T-helper 9 cell (primary cell): ENCODE measurements around the gene FAM83D.

Source experiments
- DNase-seq: peaks from one replicate; pipeline ENCODE4 v3.0.0-alpha.2; 2020

Gene FAM83D

GRCh38 chr20:38895098-38895949 lies 30.9 kb upstream of the FAM83D start:
- DNase-seq: no peak

DNA sequence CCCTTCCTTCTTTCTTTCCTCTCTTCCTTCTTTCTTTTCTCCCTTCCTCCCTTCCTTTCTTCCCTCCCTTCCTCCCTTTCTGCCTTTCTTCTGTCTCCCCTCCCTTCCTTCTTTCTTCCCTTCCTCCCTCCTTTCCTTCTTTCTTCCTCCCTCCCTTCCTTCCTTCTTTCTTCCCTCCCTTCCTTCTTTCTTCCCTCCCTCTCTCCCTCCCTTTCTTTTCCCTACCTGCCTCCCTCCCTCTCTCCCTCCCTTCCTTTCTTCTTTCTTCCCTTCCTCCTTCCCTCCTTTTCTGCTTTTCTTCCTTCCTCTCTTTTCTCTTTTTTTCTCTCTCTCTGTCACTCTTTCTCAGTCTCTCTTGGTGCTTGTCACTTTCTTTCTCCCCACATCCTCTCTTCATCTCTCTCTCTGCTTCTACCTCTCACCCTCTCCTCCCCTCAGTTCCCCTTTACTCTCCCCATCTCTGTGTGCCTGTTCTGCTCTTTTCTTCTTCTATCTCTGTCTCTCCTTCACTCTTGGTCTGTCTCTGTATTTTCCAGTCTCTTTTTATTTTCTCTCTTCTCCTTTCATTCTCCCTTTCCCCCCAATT lies 30.1 kb upstream of the FAM83D start:
- no peak for DNase-seq

GRCh38 chr20:38897267-38897666 lies 28.9 kb upstream of the FAM83D start:
- DNase-seq: no peak

GRCh38 chr20:38900606-38901005 lies 25.6 kb upstream of the FAM83D start:
- no peak for DNase-seq

GRCh38 chr20:38902601-38903000 lies 23.6 kb upstream of the FAM83D start:
- DNase-seq: no peak

GRCh38 chr20:38903335-38903734 lies 22.9 kb upstream of the FAM83D start:
- no peak for DNase-seq

- no peak for DNase-seq
These were observed 20.8 kb upstream of the FAM83D start for GRCh38 chr20:38905375-38905774.

GRCh38 chr20:38907918-38908677 lies 18.1 kb upstream of the FAM83D start:
- no peak for DNase-seq

GRCh38 chr20:38915355-38915754 lies 10.9 kb upstream of the FAM83D start:
- no peak for DNase-seq

GRCh38 chr20:38917657-38918056 lies 8.6 kb upstream of the FAM83D start:
- DNase-seq: no peak

- DNase-seq: no peak
These were observed 8.0 kb upstream of the FAM83D start for GRCh38 chr20:38918172-38918571.

GRCh38 chr20:38919683-38920082 lies 6.5 kb upstream of the FAM83D start:
- DNase-seq: no peak

DNA sequence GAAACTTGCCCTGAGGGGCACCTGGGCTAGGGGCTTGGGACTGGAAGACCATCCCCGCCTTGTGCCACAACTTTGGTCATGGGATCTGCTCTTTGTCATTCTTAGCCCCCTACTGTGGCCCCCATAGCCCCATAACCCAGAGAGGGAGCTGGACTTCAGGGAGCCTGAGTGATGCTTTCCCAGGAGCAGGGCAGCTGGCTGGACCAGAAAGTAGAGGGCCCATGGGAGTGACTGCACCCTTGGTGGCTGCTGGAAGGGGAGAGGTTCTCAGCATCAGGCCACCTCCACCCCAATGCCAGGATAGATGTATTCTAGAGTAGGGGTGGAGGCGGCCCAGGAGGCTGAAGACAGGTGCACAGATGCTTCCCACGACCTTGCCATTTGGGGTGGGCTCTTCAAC lies 5.8 kb upstream of the FAM83D start:
- DNase-seq: no peak

DNA sequence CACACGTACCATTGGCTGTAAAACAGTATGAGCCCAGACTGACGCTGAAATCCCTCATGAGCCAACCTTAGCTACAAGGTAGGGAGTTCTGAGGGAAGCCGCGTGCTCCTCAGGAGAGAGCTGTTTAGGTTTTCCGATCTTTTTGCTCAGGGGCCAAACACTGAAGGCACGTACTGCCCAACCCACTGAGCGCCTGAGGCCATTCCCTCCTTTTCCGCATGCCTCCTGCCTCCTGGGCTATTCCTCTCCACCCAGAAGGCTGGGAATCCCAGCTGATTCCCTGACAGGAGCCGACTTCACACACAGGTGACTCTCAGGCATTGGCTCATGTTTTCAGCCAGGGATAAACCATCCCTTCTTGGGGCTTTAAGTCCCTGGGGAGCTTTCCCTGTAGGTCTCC lies 5.4 kb upstream of the FAM83D start:
- no peak for DNase-seq

- DNase-seq: no peak
These were observed 1.5 kb upstream of the FAM83D start for GRCh38 chr20:38924718-38925117.

- DNase-seq: no peak
These were observed 858 bp downstream of the FAM83D start for GRCh38 chr20:38926934-38927616.

DNA sequence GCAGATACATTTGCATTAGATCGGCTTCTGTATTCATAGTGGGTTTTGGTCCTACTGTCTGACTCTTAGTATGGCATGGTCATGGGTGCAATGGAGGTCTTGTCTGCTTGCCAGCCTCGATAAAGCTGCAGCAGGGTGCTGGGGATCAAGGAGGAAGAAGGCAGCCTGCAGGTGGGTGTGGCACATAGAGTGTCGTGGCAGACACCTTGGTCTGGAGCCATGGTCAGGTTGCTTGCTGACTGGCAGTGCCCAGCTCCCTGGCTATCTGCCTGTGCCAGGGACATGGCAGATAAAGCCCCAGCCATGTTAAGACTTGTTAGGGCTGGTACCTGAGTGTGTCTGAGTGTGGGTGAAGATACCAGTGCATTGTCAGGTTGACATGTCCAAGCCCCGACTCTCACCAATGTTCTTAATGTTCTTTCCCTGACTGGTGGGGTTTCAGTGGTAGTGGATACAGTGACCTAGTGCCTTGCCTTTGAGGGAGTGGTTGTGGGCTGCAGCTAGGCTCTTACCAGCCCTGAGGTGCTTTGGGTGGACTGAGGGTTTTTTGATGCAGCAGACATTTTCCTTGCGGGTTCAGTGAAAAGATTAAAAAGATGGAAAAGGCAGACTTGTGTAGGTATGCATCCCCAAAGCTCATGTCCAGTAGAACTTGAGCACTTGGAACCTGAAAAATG lies 1.8 kb downstream of the FAM83D start:
- no peak for DNase-seq

DNA sequence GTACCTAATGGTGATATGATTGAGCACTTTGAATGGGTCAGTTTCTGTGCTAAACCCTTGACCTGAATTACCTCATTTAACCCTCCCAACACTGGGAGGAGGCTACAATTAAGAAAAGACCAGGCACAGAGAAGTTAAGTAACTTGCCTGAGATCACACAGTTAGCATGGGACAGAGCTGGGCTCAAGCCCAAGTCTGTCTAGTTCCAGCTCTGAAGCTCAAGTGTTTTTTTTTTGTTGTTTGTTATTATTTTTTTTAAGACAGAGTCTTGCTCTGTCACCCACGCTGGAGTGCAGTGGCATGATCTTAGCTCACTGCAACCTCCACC lies 4.0 kb downstream of the FAM83D start:
- DNase-seq: no peak

DNA sequence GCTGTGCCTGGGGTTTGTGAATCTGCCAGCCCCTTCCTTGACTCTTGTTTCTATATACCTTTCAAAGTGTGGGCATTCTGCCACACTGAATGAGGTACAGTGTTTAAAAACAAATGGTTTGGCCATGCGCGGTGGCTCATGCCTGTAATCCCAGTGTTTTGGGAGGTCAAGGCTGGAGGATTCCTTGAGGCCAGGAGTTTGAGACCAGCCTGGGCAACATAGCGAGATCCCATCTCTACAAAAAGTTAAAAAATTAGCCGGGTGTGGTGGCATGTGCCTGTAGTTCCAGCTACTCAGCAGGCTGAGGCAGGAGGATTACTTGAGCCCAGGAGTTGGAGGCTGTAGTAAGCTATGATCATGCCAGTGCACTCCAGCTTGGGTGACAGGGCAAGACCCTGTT lies 5.8 kb downstream of the FAM83D start:
- no peak for DNase-seq

DNA sequence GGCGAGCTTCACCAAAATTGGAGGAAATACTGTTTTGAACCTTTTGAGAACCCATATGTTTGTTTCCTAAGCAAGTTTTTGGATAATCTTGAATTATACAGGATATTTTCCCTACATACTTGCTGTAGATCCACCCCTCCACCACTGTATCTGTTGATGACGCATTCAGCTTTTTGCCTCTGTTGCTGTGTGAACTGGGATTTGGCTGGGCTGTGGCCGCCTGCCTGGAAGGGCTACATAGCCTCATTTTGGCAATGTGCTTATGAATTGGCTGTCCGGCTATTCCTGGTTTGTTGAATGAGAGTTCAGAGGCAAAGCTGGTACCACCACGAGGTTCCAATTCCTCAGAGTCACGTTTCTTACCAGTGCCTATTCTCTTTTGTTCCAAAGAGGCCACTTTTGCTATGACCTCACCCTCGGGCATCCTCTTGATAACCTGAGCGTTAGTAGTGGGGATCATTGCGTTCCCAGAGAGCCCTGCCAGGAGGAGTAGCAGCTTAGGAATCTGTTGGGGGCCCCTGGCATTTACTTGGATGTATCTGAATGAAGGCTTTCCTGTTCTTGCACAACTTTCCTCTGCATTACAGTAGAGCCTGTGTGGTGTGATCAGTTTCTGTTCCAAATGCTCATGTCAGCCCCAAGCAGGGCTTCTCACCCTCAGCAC lies 6.4 kb downstream of the FAM83D start:
- DNase-seq: no peak

DNA sequence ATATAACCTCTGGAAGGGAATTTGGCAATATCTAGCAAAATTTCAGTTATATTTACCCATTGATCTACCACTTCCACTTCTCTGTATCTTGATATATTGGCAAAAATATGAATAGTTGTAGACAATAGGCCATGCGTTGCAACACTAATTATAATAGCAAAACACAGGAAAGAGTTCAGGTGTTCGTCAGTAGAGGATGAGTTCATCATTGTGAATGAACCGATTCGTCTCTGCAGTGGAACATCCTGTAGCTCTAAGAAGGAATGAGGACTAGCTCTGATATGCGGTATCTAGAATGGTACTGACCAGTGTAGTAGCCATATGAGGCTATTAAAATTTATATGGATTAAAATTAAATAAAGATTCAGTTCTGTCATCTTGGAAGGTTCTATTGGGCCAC lies 8.3 kb downstream of the FAM83D start:
- DNase-seq: no peak

DNA sequence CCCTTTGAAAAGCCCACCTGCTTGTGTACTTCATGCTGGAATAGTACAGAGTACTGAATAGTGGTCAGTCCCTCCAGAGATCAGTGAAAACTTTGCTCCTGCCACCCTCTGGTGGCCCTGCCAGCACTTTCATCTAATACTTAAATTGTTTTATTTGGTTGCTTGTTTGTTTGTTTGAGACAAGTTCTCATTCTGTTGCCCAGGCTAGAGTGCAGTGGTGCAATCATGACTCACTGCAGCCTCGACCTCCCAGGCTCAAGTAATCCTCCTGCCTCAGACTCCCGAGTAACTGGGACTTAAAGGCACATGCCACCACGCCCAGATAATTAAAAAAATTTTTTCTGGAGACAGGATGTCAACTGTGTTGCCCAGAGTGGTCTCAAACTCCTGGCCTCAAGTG lies 9.1 kb downstream of the FAM83D start:
- no peak for DNase-seq
